Keratinocyte (primary cell): ENCODE data around the gene ALLC. TPM values are rescaled to one million over a fixed set of nuclear protein-coding genes. Genes with fewer than 3 reads are reported as not detected.

Experiments
- DNase-seq: peaks from one replicate; pipeline ENCODE4 v3.0.0-alpha.2; 2011; ENCODE audit warnings: low read depth, missing footprints, low spot score
- FAIRE-seq: peaks from 2 replicates; lab custom pipeline; 2011; peaks lifted over from hg19 to GRCh38; lab: Jason Lieb, UNC
- H2AFZ ChIP-seq: 2 replicates; pipeline ENCODE4 v1.6.0; 2012; ENCODE audit warnings: low read length, control low read depth, inconsistent platforms; ENCODE audit not compliant: control insufficient read depth
- H3K27ac ChIP-seq: 2 replicates; pipeline ENCODE4 v1.5.1; 2011; ENCODE audit warnings: low read length; ENCODE audit not compliant: control insufficient read depth, insufficient read depth
- H3K27me3 ChIP-seq: 3 replicates; pipeline ENCODE4 v1.6.0; 2011; ENCODE audit warnings: low read length; ENCODE audit not compliant: control insufficient read depth, insufficient read depth; ENCODE audit errors: extremely low read depth
- H3K36me3 ChIP-seq, 2 experiments: 2 replicates in 1 of 2; 3 replicates in 1 of 2; pipeline ENCODE4 v1.5.1; 2011; ENCODE audit warnings: low read length in 2 of 2, mild to moderate bottlenecking in 1 of 2; ENCODE audit not compliant: control insufficient read depth in 2 of 2, insufficient read depth in 2 of 2; ENCODE audit errors: extremely low read depth in 1 of 2
- H3K4me1 ChIP-seq: 3 replicates; pipeline ENCODE4 v1.5.1; 2011; ENCODE audit warnings: low read length; ENCODE audit not compliant: control insufficient read depth, insufficient read depth; ENCODE audit errors: extremely low read depth
- H3K4me2 ChIP-seq: 3 replicates; pipeline ENCODE4 v1.6.0; 2011; ENCODE audit warnings: low read depth, low read length; ENCODE audit not compliant: control insufficient read depth, insufficient read depth; ENCODE audit errors: extremely low read depth
- H3K4me3 ChIP-seq, 3 experiments: fragments of 200-600 bp in 1 of 3; sonication (generic) in 1 of 3; 2 replicates in 2 of 3; 3 replicates in 1 of 3; pipeline ENCODE4 v1.5.1; 2011 to 2016; ENCODE audit warnings: low read length in 3 of 3, mild to moderate bottlenecking in 3 of 3, control low read depth in 2 of 3, inconsistent platforms in 1 of 3, low read depth in 1 of 3, mixed read lengths in 1 of 3, mixed run types in 1 of 3, moderate library complexity in 1 of 3; ENCODE audit not compliant: control insufficient read depth in 2 of 3, insufficient read depth in 2 of 3; ENCODE audit errors: extremely low read depth in 1 of 3
- H3K79me2 ChIP-seq: 2 replicates; pipeline ENCODE4 v1.6.0; 2012; ENCODE audit warnings: low read length; ENCODE audit not compliant: control insufficient read depth, insufficient read depth
- H3K9ac ChIP-seq: 3 replicates; pipeline ENCODE4 v1.6.0; 2011; ENCODE audit warnings: low read length; ENCODE audit not compliant: control insufficient read depth, insufficient read depth; ENCODE audit errors: extremely low read depth
- H3K9me1 ChIP-seq: 3 replicates; pipeline ENCODE4 v1.6.0; 2011; ENCODE audit warnings: low read length; ENCODE audit not compliant: control insufficient read depth, insufficient read depth; ENCODE audit errors: extremely low read depth
- H3K9me3 ChIP-seq: 2 replicates; pipeline ENCODE4 v1.5.1; 2012; ENCODE audit warnings: low read depth, low read length; ENCODE audit not compliant: control insufficient read depth
- H4K20me1 ChIP-seq: 3 replicates; pipeline ENCODE4 v1.6.0; 2011; ENCODE audit warnings: low read length; ENCODE audit not compliant: control insufficient read depth, insufficient read depth; ENCODE audit errors: extremely low read depth
- CTCF ChIP-seq, 3 experiments: IDR thresholded peaks in 1 of 3; conservative IDR thresholded peaks in 1 of 3; optimal IDR thresholded peaks in 1 of 3; 2 replicates in 2 of 3; 3 replicates in 1 of 3; pipeline versions ENCODE3 to v1.5.1; 2011; ENCODE audit warnings: low read length in 3 of 3, mild to moderate bottlenecking in 3 of 3, moderate library complexity in 2 of 3, control low read depth in 1 of 3, inconsistent platforms in 1 of 3; ENCODE audit not compliant: insufficient read depth in 2 of 3; ENCODE audit errors: extremely low read depth in 1 of 3
- EZH2 ChIP-seq: IDR thresholded peaks from one replicate; pipeline ENCODE4 v1.6.1; 2012; ENCODE audit warnings: inconsistent platforms, mild to moderate bottlenecking, low read length, moderate library complexity
- dilution Hi-C: fragments of 300-500 bp; cut with MboI; formaldehyde crosslinking; loops from one replicate; pipeline ENCODE4 v1.7.0; 2020; ENCODE audit warnings: low sequenced_read_pairs; ENCODE audit not compliant: extremely low pct_ligation_motif_present
- polyA plus RNA-seq, 5 experiments: library from polyadenylated mRNA; depleted of rRNA in 3 of 5; stranded (reverse) in 3 of 5; stranded (forward) in 1 of 5; unstranded in 1 of 5; fragments of >200 nt; gene quantifications; 1 replicate in 1 of 5; 2 replicates in 3 of 5; 3 replicates in 1 of 5; pipeline versions ENCODE4 v1.2.1 to v1.2.3, GENCODE V29; 2011 to 2012; ENCODE audit warnings: missing spikeins in 2 of 5, low read depth in 1 of 5, low replicate concordance in 1 of 5

ALLC gene
- polyA plus RNA-seq, 1 donor (not counting 4 experiments of a cell fraction or from before 2014, with no cell fraction given) = not detected

- Histone ChIP-seq H2AFZ (no peak overlapping the region), H3K9ac (no peak overlapping the region), H3K27ac (no peak overlapping the region), H3K4me1 (no peaks in the 10 kb centered on the region), H3K27me3 (no peaks in the 10 kb centered on the region), H3K4me3 (no peak overlapping the region), H3K9me3 (no peaks in the 10 kb centered on the region), H4K20me1 (no peaks in the 10 kb centered on the region), H3K9me1 (no peaks in the 10 kb centered on the region), H3K79me2 (no peaks in the 10 kb centered on the region), H3K36me3 (no peaks in the 10 kb centered on the region), H3K4me2 (no peak overlapping the region)
- DNase-seq (no peak), FAIRE-seq (no peak)
- dilution Hi-C loops = no loop called here
- TF ChIP-seq CTCF (optimal IDR thresholded peaks at IDR 0.05 in 1 of 3, IDR thresholded peaks at IDR 0.05 in 1 of 3, conservative IDR thresholded peaks at IDR 0.05 in 1 of 3; ENCODE audit: extremely low read depth in 1 of 3, insufficient read depth in 2 of 3, low read length in 3 of 3) = no peak
These were observed 60.7 kb downstream of the ALLC start for GRCh38 chr2:3718679-3719078.

- no peaks in the 10 kb centered on the region for H4K20me1 ChIP-seq
- no peaks in the 10 kb centered on the region for H3K4me1 ChIP-seq
- H2AFZ ChIP-seq = no peak overlapping the region
- no peak overlapping the region for H3K9ac ChIP-seq
- H3K9me3 ChIP-seq = no peaks in the 10 kb centered on the region
- H3K4me3 ChIP-seq = no peak overlapping the region
- H3K4me2 ChIP-seq = no peak overlapping the region
- FAIRE-seq (no peak), DNase-seq (no peak)
- dilution Hi-C loops = no loop called here
- H3K27ac ChIP-seq = no peak overlapping the region
- H3K9me1 ChIP-seq = no peaks in the 10 kb centered on the region
- H3K36me3 ChIP-seq = no peaks in the 10 kb centered on the region
- TF ChIP-seq CTCF (optimal IDR thresholded peaks at IDR 0.05 in 1 of 3, IDR thresholded peaks at IDR 0.05 in 1 of 3, conservative IDR thresholded peaks at IDR 0.05 in 1 of 3; ENCODE audit: extremely low read depth in 1 of 3, insufficient read depth in 2 of 3, low read length in 3 of 3) (no peak), EZH2 (no peak)
- no peaks in the 10 kb centered on the region for H3K27me3 ChIP-seq
- H3K79me2 ChIP-seq = no peaks in the 10 kb centered on the region
These were observed 67.0 kb downstream of the ALLC start for GRCh38 chr2:3725002-3725401.
